HL-60 (cell line): ENCODE measurements around the gene TRIO.

Experiments
- DNase-seq, 2 experiments: peaks; one replicate each; pipeline ENCODE4 v3.0.0-alpha.2; 2010 to 2020; ENCODE audit warnings: low read depth in 1 of 2, low spot score in 1 of 2
- H3K27ac ChIP-seq: fragments of 250-450 bp; sonication (Bioruptor Pico); replicated peaks from 2 replicates; pipeline ENCODE4 v1.5.1; 2020; ENCODE audit warnings: mild to moderate bottlenecking, moderate library complexity
- H3K27me3 ChIP-seq: fragments of 250-450 bp; sonication (Bioruptor Pico); 2 replicates; pipeline ENCODE4 v1.5.1; 2021; ENCODE audit warnings: mild to moderate bottlenecking, moderate library complexity; ENCODE audit not compliant: insufficient read depth, poor library complexity, severe bottlenecking
- H3K4me3 ChIP-seq: replicated peaks from 2 replicates; pipeline ENCODE4 v1.5.1; 2011; ENCODE audit warnings: mild to moderate bottlenecking, control low read depth, low read length; ENCODE audit not compliant: insufficient read depth
- GABPA ChIP-seq: IDR thresholded peaks from 2 replicates; pipeline ENCODE4 v1.6.1; 2012; ENCODE audit warnings: low read depth
- POLR2AphosphoS5 ChIP-seq: IDR thresholded peaks from 2 replicates; pipeline ENCODE4 v1.6.1; 2012; ENCODE audit warnings: low read depth
- SPI1 ChIP-seq: IDR thresholded peaks from 2 replicates; pipeline ENCODE4 v1.6.1; 2012; ENCODE audit warnings: low read depth, mild to moderate bottlenecking, borderline replicate concordance
- TF ChIP-seq, protein P1 (sequence below): IDR thresholded peaks from 2 replicates; pipeline ENCODE4 v1.6.1; 2012; ENCODE audit warnings: low read depth; ENCODE audit not compliant: insufficient replicate concordance
- TF ChIP-seq, protein P2 (sequence below): IDR thresholded peaks from one replicate; pipeline ENCODE4 v1.5.1; 2011; ENCODE audit warnings: low read length, control low read depth, inconsistent platforms; ENCODE audit not compliant: insufficient read depth

Gene TRIO

DNA sequence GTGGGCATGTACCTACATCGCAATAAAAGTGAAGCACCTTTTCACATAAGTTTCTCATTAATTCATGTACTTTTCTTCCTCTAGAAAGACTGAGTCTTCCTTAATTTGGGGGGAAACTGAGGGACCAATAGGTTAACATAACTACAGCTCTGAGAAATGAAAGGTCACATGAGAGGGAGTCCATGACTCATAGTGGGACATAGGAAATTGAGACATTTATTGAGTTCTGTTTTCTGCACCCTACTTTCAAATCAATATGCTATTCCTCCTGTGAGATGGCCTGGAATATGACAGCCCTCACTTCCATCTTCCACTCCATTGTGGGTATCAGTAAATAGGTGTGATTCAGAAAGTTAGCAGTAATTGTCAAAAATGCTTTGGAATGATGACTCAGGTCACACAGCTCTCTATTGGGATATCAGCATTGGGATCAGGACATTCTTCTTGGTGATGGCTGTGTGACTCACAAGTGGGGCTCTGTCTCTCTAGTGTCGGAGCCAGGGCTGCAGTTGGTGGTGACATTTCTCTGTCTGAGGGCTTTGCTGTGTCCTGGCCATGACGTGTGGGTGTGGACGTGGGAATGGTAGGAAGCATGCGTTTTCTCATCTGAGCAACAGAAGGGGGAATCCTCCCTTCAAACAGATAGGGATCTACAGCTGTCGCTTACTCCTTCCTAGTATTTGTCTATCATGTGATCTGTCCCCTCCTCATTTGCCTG, 125.0 kb downstream of the TRIO start:
- H3K27ac ChIP-seq: no peak overlapping the region

DNA sequence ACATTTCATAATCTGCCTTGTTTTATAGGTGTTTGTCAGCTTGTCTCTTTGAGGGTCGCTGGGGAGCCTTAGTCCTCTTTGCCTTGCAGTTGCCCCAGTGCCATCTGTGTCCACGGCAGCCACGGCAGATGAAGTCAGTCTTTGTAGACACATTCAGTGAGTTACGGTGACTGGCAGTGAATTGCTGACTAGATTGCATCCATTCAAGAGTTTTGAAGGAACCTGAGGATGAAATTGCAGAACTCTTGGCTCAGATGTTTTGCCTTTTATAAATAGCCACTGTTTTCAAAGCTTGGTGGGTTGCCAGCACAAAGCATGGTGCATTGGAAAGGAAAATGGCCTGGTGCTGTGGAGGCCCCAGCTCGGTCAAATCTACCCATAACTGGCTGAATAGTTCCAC, 125.6 kb downstream of the TRIO start:
- TF ChIP-seq POLR2AphosphoS5 (no peak), GABPA (no peak), SPI1 (no peak)
- TF ChIP-seq, protein P1, sequence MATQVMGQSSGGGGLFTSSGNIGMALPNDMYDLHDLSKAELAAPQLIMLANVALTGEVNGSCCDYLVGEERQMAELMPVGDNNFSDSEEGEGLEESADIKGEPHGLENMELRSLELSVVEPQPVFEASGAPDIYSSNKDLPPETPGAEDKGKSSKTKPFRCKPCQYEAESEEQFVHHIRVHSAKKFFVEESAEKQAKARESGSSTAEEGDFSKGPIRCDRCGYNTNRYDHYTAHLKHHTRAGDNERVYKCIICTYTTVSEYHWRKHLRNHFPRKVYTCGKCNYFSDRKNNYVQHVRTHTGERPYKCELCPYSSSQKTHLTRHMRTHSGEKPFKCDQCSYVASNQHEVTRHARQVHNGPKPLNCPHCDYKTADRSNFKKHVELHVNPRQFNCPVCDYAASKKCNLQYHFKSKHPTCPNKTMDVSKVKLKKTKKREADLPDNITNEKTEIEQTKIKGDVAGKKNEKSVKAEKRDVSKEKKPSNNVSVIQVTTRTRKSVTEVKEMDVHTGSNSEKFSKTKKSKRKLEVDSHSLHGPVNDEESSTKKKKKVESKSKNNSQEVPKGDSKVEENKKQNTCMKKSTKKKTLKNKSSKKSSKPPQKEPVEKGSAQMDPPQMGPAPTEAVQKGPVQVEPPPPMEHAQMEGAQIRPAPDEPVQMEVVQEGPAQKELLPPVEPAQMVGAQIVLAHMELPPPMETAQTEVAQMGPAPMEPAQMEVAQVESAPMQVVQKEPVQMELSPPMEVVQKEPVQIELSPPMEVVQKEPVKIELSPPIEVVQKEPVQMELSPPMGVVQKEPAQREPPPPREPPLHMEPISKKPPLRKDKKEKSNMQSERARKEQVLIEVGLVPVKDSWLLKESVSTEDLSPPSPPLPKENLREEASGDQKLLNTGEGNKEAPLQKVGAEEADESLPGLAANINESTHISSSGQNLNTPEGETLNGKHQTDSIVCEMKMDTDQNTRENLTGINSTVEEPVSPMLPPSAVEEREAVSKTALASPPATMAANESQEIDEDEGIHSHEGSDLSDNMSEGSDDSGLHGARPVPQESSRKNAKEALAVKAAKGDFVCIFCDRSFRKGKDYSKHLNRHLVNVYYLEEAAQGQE: no peak
- TF ChIP-seq, protein P2, sequence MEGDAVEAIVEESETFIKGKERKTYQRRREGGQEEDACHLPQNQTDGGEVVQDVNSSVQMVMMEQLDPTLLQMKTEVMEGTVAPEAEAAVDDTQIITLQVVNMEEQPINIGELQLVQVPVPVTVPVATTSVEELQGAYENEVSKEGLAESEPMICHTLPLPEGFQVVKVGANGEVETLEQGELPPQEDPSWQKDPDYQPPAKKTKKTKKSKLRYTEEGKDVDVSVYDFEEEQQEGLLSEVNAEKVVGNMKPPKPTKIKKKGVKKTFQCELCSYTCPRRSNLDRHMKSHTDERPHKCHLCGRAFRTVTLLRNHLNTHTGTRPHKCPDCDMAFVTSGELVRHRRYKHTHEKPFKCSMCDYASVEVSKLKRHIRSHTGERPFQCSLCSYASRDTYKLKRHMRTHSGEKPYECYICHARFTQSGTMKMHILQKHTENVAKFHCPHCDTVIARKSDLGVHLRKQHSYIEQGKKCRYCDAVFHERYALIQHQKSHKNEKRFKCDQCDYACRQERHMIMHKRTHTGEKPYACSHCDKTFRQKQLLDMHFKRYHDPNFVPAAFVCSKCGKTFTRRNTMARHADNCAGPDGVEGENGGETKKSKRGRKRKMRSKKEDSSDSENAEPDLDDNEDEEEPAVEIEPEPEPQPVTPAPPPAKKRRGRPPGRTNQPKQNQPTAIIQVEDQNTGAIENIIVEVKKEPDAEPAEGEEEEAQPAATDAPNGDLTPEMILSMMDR: no peak
- DNase-seq: no peak
- H3K4me3 ChIP-seq: no peak overlapping the region
- no peak overlapping the region for H3K27ac ChIP-seq
- no peaks in the 10 kb centered on the region for H3K27me3 ChIP-seq

More for the DNA sequence above, 125.0 kb downstream of the TRIO start:
- DNase-seq: no peak
- Histone ChIP-seq H3K4me3 (no peak overlapping the region), H3K27me3 (no peaks in the 10 kb centered on the region)
- TF ChIP-seq, protein P2: no peak
- TF ChIP-seq, protein P1: no peak
- TF ChIP-seq SPI1 (no peak), POLR2AphosphoS5 (no peak), GABPA (no peak)

DNA sequence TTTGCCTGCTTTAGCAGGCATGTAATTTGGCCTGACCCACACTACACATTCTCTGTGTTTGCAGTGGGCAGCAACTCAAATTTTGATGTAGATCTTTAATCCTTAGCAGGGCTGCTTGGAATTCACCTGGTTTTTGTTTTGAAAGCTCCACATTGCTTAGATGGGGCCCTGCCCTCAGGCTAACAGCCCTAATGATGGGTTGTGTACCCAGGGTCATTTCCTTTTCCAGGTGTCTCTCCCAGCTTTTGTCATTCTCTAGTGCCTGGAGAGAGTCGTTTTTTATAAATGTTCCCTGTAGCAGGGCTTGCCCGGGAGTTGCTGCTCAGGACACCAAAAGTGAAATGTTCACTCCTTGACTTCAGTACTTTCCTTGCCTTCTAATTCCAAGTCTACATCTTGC, 126.3 kb downstream of the TRIO start:
- Histone ChIP-seq H3K4me3 (no peak overlapping the region), H3K27ac (no peak overlapping the region), H3K27me3 (no peaks in the 10 kb centered on the region)
- DNase-seq: no peak
- TF ChIP-seq POLR2AphosphoS5 (no peak), SPI1 (no peak), GABPA (no peak)
- TF ChIP-seq, protein P2: no peak
- TF ChIP-seq, protein P1: no peak
